CD4-positive, CD25-positive, alpha-beta regulatory T cell (primary cell): ENCODE results near the gene FGR. TPM values are rescaled to one million over a fixed set of nuclear protein-coding genes. Genes with fewer than 3 reads are reported as not detected.

Experiments
- ATAC-seq, 2 donors: fragments of 150-1000 bp; cut with Tn5 transposase; one replicate each; pipeline ENCODE4 v1.10.0; 2021; ENCODE audit warnings: low read depth in 2 of 2, moderate number of reproducible peaks in 2 of 2, moderate library complexity in 1 of 2
- DNase-seq, 3 donors: peaks; one replicate each; pipeline versions ENCODE4 v3.0.0 to v3.0.0-alpha.2; 2012 to 2022; ENCODE audit warnings: mixed read lengths in 1 of 3
- H3K27ac ChIP-seq: one replicate; pipeline ENCODE4 v1.7.0; 2013; ENCODE audit warnings: mild to moderate bottlenecking, low read length; ENCODE audit not compliant: insufficient read depth, poor library complexity, severe bottlenecking
- H3K27me3 ChIP-seq: one replicate; pipeline ENCODE4 v1.7.0; 2013; ENCODE audit warnings: low read length; ENCODE audit not compliant: control insufficient read depth, insufficient read depth
- H3K36me3 ChIP-seq: one replicate; pipeline ENCODE4 v1.7.0; 2013; ENCODE audit warnings: mild to moderate bottlenecking, low read length, moderate library complexity; ENCODE audit not compliant: control insufficient read depth, insufficient read depth
- H3K4me1 ChIP-seq: 2 replicates; pipeline ENCODE4 v1.7.0; 2013; ENCODE audit warnings: mild to moderate bottlenecking, low read length; ENCODE audit not compliant: insufficient read depth, control insufficient read depth, poor library complexity, severe bottlenecking
- H3K4me3 ChIP-seq: one replicate; pipeline ENCODE4 v1.7.0; 2013; ENCODE audit warnings: low read depth, mild to moderate bottlenecking, low read length, moderate library complexity
- H3K9me3 ChIP-seq, 2 experiments: 1 replicate in 1 of 2; 2 replicates in 1 of 2; pipeline ENCODE4 v1.7.0; 2013; ENCODE audit warnings: low read length in 2 of 2, mild to moderate bottlenecking in 1 of 2, moderate library complexity in 1 of 2; ENCODE audit not compliant: control insufficient read depth in 2 of 2
- H3K27ac Mint-ChIP-seq, 3 donors: one replicate each; pipeline ENCODE4 v1.8.0; 2020 to 2022; ENCODE audit warnings: mild to moderate bottlenecking in 3 of 3, mixed read lengths in 3 of 3, moderate library complexity in 2 of 3
- H3K27me3 Mint-ChIP-seq: one replicate; pipeline ENCODE4 v1.8.0; 2022; ENCODE audit warnings: mild to moderate bottlenecking, mixed read lengths
- H3K36me3 Mint-ChIP-seq: one replicate; pipeline ENCODE4 v1.8.0; 2020; ENCODE audit warnings: mixed read lengths
- H3K4me1 Mint-ChIP-seq, 4 donors: one replicate each; pipeline ENCODE4 v1.8.0; 2020 to 2022; ENCODE audit warnings: mixed read lengths in 4 of 4, mild to moderate bottlenecking in 1 of 4
- H3K4me3 Mint-ChIP-seq, 4 donors: one replicate each; pipeline ENCODE4 v1.8.0; 2020 to 2022; ENCODE audit warnings: mild to moderate bottlenecking in 4 of 4, mixed read lengths in 4 of 4, moderate library complexity in 3 of 4
- H3K9me3 Mint-ChIP-seq, 7 donors: one replicate each; pipeline ENCODE4 v1.8.0; 2020 to 2022; ENCODE audit warnings: mixed read lengths in 7 of 7, mild to moderate bottlenecking in 3 of 7, moderate library complexity in 2 of 7
- polyA plus RNA-seq, 4 donors: library from polyadenylated mRNA; unstranded; fragments of 300-500 nt; fragmentation: Illumina TruSeq; gene quantifications; one replicate each; pipeline ENCODE4 v1.2.3, GENCODE V29; 2021
- total RNA-seq: library from RNA; stranded (reverse); gene quantifications from one replicate; pipeline ENCODE4 v1.2.3, GENCODE V29; 2022

FGR gene
- total and polyA plus RNA-seq, 5 donors from 2014 or later = 0.15 to 0.87 (median 0.25) TPM

GRCh38 chr1:27658951-27659496, 24.0 kb upstream of the FGR start:
- H3K4me3 Mint-ChIP-seq = peak overlapping the region; percentile 72 to 97 (median 90)
- peak overlapping the region; percentile 62 for H3K4me3 ChIP-seq
- no peaks in the 10 kb centered on the region for H3K36me3 ChIP-seq
- ATAC-seq = no peak
- peak overlapping the region; percentile 92 for H3K27ac ChIP-seq
- no peaks in the 10 kb centered on the region for H3K27me3 ChIP-seq
- no peaks in the 10 kb centered on the region for H3K9me3 ChIP-seq
- peaks cover 0 to 2% (median 0%) of the 10 kb centered on the region in 7 donors for H3K9me3 Mint-ChIP-seq
- H3K4me1 Mint-ChIP-seq = peaks cover 16 to 54% (median 42%) of the 10 kb centered on the region in 4 donors
- H3K27ac Mint-ChIP-seq = peak overlapping the region; percentile 95 to 98 (median 97)
- peaks cover 45% of the 10 kb centered on the region for H3K4me1 ChIP-seq
- DNase-seq = peak in 1 of 3 donors; percentile 16
- H3K36me3 Mint-ChIP-seq = no peaks in the 10 kb centered on the region
- H3K27me3 Mint-ChIP-seq = no peaks in the 10 kb centered on the region

GRCh38 chr1:27656157-27656893, 21.3 kb upstream of the FGR start:
- H3K27me3 Mint-ChIP-seq = no peaks in the 10 kb centered on the region
- peaks cover 7 to 31% (median 24%) of the 10 kb centered on the region in 4 donors for H3K4me1 Mint-ChIP-seq
- Histone ChIP-seq H3K27me3 (no peaks in the 10 kb centered on the region), H3K4me3 (no peak overlapping the region), H3K9me3 (no peaks in the 10 kb centered on the region), H3K4me1 (peaks cover 23% of the 10 kb centered on the region), H3K36me3 (no peaks in the 10 kb centered on the region), H3K27ac (no peak overlapping the region)
- DNase-seq = no peak
- peak overlapping the region in 1 of 3 donors; percentile 32 for H3K27ac Mint-ChIP-seq
- no peak for ATAC-seq
- H3K9me3 Mint-ChIP-seq = peaks cover 0 to 2% (median 0%) of the 10 kb centered on the region in 7 donors
- peak overlapping the region in 1 of 4 donors; percentile 53 for H3K4me3 Mint-ChIP-seq
- H3K36me3 Mint-ChIP-seq = no peaks in the 10 kb centered on the region

GRCh38 chr1:27655151-27655937, 20.4 kb upstream of the FGR start:
- peak overlapping the region in 2 of 4 donors; percentile 19 to 64 for H3K4me3 Mint-ChIP-seq
- H3K27ac Mint-ChIP-seq = peak overlapping the region; percentile 55 to 80 (median 59)
- Histone ChIP-seq H3K4me1 (peaks cover 13% of the 10 kb centered on the region), H3K27ac (no peak overlapping the region), H3K36me3 (no peaks in the 10 kb centered on the region), H3K4me3 (no peak overlapping the region), H3K9me3 (no peaks in the 10 kb centered on the region), H3K27me3 (no peaks in the 10 kb centered on the region)
- DNase-seq (no peak), ATAC-seq (no peak)
- H3K27me3 Mint-ChIP-seq = no peaks in the 10 kb centered on the region
- H3K9me3 Mint-ChIP-seq = no peaks in the 10 kb centered on the region
- H3K4me1 Mint-ChIP-seq = peaks cover under 1 to 25% (median 17%) of the 10 kb centered on the region in 4 donors
- no peaks in the 10 kb centered on the region for H3K36me3 Mint-ChIP-seq

GRCh38 chr1:27652111-27652864, 17.3 kb upstream of the FGR start:
- peaks cover 0 to 10% (median 8%) of the 10 kb centered on the region in 4 donors for H3K4me1 Mint-ChIP-seq
- Histone ChIP-seq H3K4me3 (no peak overlapping the region), H3K36me3 (no peaks in the 10 kb centered on the region), H3K9me3 (no peaks in the 10 kb centered on the region), H3K4me1 (no peaks in the 10 kb centered on the region), H3K27me3 (no peaks in the 10 kb centered on the region), H3K27ac (no peak overlapping the region)
- no peaks in the 10 kb centered on the region for H3K9me3 Mint-ChIP-seq
- ATAC-seq = no peak
- H3K4me3 Mint-ChIP-seq = no peak overlapping the region
- peak overlapping the region in 1 of 3 donors; percentile 7 for H3K27ac Mint-ChIP-seq
- no peak for DNase-seq
- H3K27me3 Mint-ChIP-seq = no peaks in the 10 kb centered on the region
- H3K36me3 Mint-ChIP-seq = no peaks in the 10 kb centered on the region

DNA sequence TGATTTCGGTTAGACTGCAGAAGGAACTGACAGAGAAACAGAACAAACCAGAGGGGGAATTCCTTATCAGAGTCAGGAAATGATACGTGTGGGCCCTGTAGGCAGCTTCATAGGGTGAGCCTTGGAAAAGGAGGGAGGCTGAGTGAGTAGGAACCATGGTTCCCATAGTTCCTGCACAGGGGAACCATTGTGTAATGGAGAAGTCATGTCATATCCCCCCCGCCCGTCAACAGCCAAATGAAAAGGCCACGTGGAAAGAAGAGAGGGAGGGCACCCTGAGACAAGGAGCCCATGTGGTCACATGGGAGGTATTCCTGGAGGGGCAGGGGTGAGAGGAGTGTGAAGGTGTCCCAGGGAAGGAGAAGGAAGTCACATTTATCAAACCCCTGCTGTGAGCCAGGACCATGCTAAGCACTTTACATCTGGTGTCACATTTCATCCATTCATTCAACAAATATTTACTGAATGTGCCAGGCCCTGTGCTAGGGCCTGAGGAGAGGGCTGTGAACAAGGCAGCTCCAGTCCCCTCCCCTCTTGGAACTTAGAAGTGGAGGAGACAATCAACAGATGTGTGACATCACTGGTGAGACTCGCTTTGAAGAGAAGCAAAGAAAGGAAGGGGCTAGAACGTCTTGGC, 15.7 kb upstream of the FGR start:
- Mint-ChIP-seq H3K4me1 (peaks cover 0 to 9% (median 8%) of the 10 kb centered on the region in 4 donors), H3K27ac (peak overlapping the region in 2 of 3 donors; percentile 63 to 65), H3K4me3 (no peak overlapping the region), H3K36me3 (no peaks in the 10 kb centered on the region), H3K27me3 (no peaks in the 10 kb centered on the region), H3K9me3 (no peaks in the 10 kb centered on the region)
- no peak overlapping the region for H3K4me3 ChIP-seq
- no peak overlapping the region for H3K27ac ChIP-seq
- H3K27me3 ChIP-seq = no peaks in the 10 kb centered on the region
- H3K4me1 ChIP-seq = no peaks in the 10 kb centered on the region
- no peaks in the 10 kb centered on the region for H3K36me3 ChIP-seq
- H3K9me3 ChIP-seq = no peaks in the 10 kb centered on the region
- ATAC-seq = no peak
- DNase-seq = no peak

DNA sequence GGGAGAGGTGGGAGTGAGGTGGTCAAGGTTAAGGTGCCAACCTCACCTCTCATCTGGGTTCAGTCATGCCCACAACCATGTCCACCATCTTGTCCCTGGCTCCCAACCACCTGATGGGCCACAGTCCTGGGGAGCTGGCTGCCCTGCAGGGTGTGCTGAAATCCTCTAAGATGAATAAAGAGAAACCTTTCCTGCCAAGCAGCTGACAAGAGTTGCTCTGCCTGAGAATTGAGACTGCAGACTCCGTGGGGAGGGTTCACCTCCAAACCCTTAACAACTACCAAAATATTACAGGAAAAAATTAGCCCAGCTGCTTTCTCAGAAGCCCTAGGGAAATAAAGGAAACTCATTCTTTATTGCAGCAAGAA, 15.2 kb upstream of the FGR start:
- H3K9me3 ChIP-seq = no peaks in the 10 kb centered on the region
- H3K27ac ChIP-seq = no peak overlapping the region
- Mint-ChIP-seq H3K27me3 (no peaks in the 10 kb centered on the region), H3K36me3 (no peaks in the 10 kb centered on the region), H3K27ac (peak overlapping the region; percentile 46 to 65 (median 63)), H3K4me1 (peaks cover 0 to 11% (median 8%) of the 10 kb centered on the region in 4 donors), H3K9me3 (no peaks in the 10 kb centered on the region), H3K4me3 (no peak overlapping the region)
- no peaks in the 10 kb centered on the region for H3K36me3 ChIP-seq
- H3K27me3 ChIP-seq = no peaks in the 10 kb centered on the region
- DNase-seq = no peak
- no peaks in the 10 kb centered on the region for H3K4me1 ChIP-seq
- no peak for ATAC-seq
- no peak overlapping the region for H3K4me3 ChIP-seq

DNA sequence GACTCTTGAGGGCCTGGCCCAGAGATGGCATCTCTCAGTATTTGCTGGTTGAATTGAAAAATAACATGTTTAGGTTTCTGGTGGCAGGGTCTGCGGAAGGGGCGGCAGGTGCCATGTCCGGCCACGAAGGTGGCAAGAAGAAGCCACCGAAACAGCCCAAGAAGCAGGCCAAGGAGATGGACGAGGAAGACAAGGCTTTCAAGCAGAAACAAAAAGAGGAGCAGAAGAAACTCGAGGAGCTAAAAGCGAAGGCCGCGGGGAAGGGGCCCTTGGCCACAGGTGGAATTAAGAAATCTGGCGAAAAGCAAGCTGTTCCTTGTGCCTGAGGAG, 14.3 kb upstream of the FGR start:
- no peaks in the 10 kb centered on the region for H3K9me3 Mint-ChIP-seq
- no peaks in the 10 kb centered on the region for H3K36me3 Mint-ChIP-seq
- Histone ChIP-seq H3K4me1 (no peaks in the 10 kb centered on the region), H3K9me3 (no peaks in the 10 kb centered on the region), H3K36me3 (no peaks in the 10 kb centered on the region), H3K27ac (no peak overlapping the region), H3K27me3 (no peaks in the 10 kb centered on the region), H3K4me3 (no peak overlapping the region)
- no peaks in the 10 kb centered on the region for H3K27me3 Mint-ChIP-seq
- ATAC-seq (no peak), DNase-seq (no peak)
- H3K4me1 Mint-ChIP-seq = peaks cover 0 to 18% (median 9%) of the 10 kb centered on the region in 4 donors
- peak overlapping the region in 2 of 3 donors; percentile 14 to 73 for H3K27ac Mint-ChIP-seq
- no peak overlapping the region for H3K4me3 Mint-ChIP-seq
